BLaER1 (cell line): ENCODE data around the gene CDC20.
A peak's percentile ranks its signal among the peaks of the same experiment; 100 is the strongest.
"Not testable (repeated sequence)": the region's sequence is repeated elsewhere in the genome, so short reads cannot be mapped to it uniquely, and the experiment has no call there.

Source experiments
- H3K27ac ChIP-seq: shearing (Covaris generic); formaldehyde crosslinking; 2 replicates; pipeline ENCODE4 v1.8.1; 2022
- H3K27me3 ChIP-seq: shearing (Covaris generic); formaldehyde crosslinking; 2 replicates; pipeline ENCODE4 v1.8.1; 2022
- H3K36me3 ChIP-seq: shearing (Covaris generic); formaldehyde crosslinking; 2 replicates; pipeline ENCODE4 v1.8.1; 2022
- H3K4me1 ChIP-seq: shearing (Covaris generic); formaldehyde crosslinking; 2 replicates; pipeline ENCODE4 v1.8.1; 2022
- H3K4me2 ChIP-seq: shearing (Covaris generic); formaldehyde crosslinking; 2 replicates; pipeline ENCODE4 v1.8.1; 2022
- H3K4me3 ChIP-seq: shearing (Covaris generic); formaldehyde crosslinking; 2 replicates; pipeline ENCODE4 v1.8.1; 2022
- H3K9ac ChIP-seq: shearing (Covaris generic); formaldehyde crosslinking; 2 replicates; pipeline ENCODE4 v1.8.1; 2022
- H3K9me3 ChIP-seq: shearing (Covaris generic); formaldehyde crosslinking; 2 replicates; pipeline ENCODE4 v1.8.1; 2022
- H4K20me1 ChIP-seq: shearing (Covaris generic); formaldehyde crosslinking; 2 replicates; pipeline ENCODE4 v1.8.1; 2022
- Cebpa-rat ChIP-seq: shearing (Covaris generic); IDR thresholded peaks from 2 replicates; pipeline ENCODE4 v1.8.1; 2022

The CDC20 gene

DNA sequence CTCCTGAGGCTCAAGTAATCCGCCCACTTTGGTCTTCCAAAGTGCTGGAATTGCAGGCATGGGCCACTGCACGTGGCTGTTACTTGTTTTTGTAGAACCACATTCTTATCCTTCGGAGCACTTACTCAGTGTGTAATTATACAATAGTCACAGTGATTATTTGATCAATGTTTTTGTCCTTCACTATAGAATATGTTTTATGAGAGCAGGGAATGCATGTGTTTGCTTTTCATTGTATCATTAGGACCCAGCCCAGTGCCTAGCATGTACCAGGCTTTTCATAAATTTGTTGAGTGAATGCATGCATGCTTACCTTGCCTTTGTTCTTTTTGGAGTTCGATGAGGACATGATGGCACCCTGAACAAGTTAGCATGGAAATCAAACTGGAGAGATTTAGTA lies 36.7 kb downstream of the CDC20 start:
- H3K4me2 ChIP-seq = no peak overlapping the region
- H3K27me3 ChIP-seq = no peaks in the 10 kb centered on the region; the same call in 1 of the 2 replicates
- H3K36me3 ChIP-seq = peaks cover 37% of the 10 kb centered on the region
- no peak overlapping the region for H3K27ac ChIP-seq
- H3K9ac ChIP-seq = no peak overlapping the region
- no peaks in the 10 kb centered on the region for H3K9me3 ChIP-seq
- H4K20me1 ChIP-seq = peaks cover 19% of the 10 kb centered on the region; the same call in 1 of the 2 replicates
- no peak overlapping the region for H3K4me3 ChIP-seq
- H3K4me1 ChIP-seq = peaks cover 7% of the 10 kb centered on the region
- no peak for TF ChIP-seq Cebpa-rat

- no peaks in the 10 kb centered on the region for H3K9me3 ChIP-seq
- no peak for TF ChIP-seq Cebpa-rat
Measured at GRCh38 chr1:43396059-43396458, 37.3 kb downstream of the CDC20 start.

DNA sequence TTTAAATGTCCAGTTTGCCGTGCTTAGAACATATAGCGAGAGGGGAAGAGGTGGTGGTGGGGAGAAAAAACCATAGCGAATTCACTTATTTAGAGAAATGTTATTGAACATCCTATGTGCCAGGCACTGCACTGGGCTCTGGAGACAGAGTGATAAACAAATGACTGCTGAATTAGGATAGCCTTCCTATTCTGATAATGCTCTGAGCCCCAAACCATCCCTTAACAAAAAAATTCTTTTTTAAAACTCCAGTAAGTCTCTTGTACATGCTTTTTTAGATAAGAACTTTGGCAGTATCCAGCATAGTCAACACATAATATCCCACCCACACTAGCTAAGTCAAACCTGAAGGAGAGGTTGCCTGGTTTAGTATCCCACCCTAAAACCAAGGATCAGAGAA lies 39.4 kb downstream of the CDC20 start:
- Histone ChIP-seq H3K36me3 (peaks cover 50% of the 10 kb centered on the region), H4K20me1 (peaks cover 42% of the 10 kb centered on the region), H3K4me2 (no peak overlapping the region), H3K4me3 (no peak overlapping the region), H3K9ac (no peak overlapping the region), H3K4me1 (no peaks in the 10 kb centered on the region), H3K27me3 (no peaks in the 10 kb centered on the region; the same call in 1 of the 2 replicates), H3K9me3 (no peaks in the 10 kb centered on the region), H3K27ac (no peak overlapping the region)
- no peak for TF ChIP-seq Cebpa-rat

More at GRCh38 chr1:43396059-43396458, 37.3 kb downstream of the CDC20 start:
- H3K36me3 ChIP-seq = peaks cover 37% of the 10 kb centered on the region
- no peak overlapping the region for H3K9ac ChIP-seq
- H3K27me3 ChIP-seq = no peaks in the 10 kb centered on the region; the same call in 1 of the 2 replicates
- no peak overlapping the region for H3K4me2 ChIP-seq
- H4K20me1 ChIP-seq = peaks cover 24% of the 10 kb centered on the region; the same call in 1 of the 2 replicates
- H3K27ac ChIP-seq = no peak overlapping the region
- H3K4me3 ChIP-seq = no peak overlapping the region
- peaks cover 2% of the 10 kb centered on the region for H3K4me1 ChIP-seq

DNA sequence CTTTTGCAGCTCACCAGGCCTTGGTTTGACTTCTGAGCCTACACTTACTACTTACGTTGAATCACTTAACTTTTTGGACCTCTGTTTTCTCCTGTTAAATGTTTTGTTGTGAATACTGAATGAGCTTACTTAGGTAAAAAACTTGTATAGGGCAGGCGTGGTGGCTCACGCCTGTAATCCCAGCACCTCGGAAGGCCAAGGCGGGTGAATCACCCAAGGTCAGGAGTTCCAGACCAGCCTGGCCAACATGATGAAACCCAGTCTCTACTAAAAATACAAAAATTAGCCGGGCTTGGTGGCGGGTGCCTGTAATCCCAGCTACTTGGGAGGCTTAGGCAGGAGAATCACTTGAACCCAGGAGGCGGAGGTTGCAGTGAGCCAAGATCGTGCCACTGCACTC lies 41.7 kb downstream of the CDC20 start:
- H4K20me1 ChIP-seq = peaks cover 37% of the 10 kb centered on the region
- H3K27me3 ChIP-seq, H3K4me1 ChIP-seq, H3K27ac ChIP-seq, H3K9me3 ChIP-seq, H3K4me2 ChIP-seq, H3K9ac ChIP-seq, H3K4me3 ChIP-seq: not testable (repeated sequence)
- peaks cover 58% of the 10 kb centered on the region for H3K36me3 ChIP-seq

- Histone ChIP-seq H3K27me3 (no peaks in the 10 kb centered on the region), H3K9me3 (no peaks in the 10 kb centered on the region), H4K20me1 (peaks cover 30% of the 10 kb centered on the region), H3K4me2 (no peak overlapping the region), H3K4me1 (no peaks in the 10 kb centered on the region), H3K36me3 (peaks cover 64% of the 10 kb centered on the region), H3K9ac (no peak overlapping the region), H3K4me3 (no peak overlapping the region), H3K27ac (no peak overlapping the region)
- TF ChIP-seq Cebpa-rat = no peak
Measured at GRCh38 chr1:43402089-43402865, 43.5 kb downstream of the CDC20 start.

GRCh38 chr1:43404353-43404752 lies 45.6 kb downstream of the CDC20 start:
- Histone ChIP-seq H3K4me1 (no peaks in the 10 kb centered on the region), H3K27me3 (no peaks in the 10 kb centered on the region), H3K36me3 (peaks cover 76% of the 10 kb centered on the region), H3K4me3 (no peak overlapping the region), H3K4me2 (no peak overlapping the region), H3K9ac (no peak overlapping the region), H3K9me3 (no peaks in the 10 kb centered on the region), H3K27ac (no peak overlapping the region), H4K20me1 (peaks cover 24% of the 10 kb centered on the region)
- TF ChIP-seq Cebpa-rat = peak; percentile 58

DNA sequence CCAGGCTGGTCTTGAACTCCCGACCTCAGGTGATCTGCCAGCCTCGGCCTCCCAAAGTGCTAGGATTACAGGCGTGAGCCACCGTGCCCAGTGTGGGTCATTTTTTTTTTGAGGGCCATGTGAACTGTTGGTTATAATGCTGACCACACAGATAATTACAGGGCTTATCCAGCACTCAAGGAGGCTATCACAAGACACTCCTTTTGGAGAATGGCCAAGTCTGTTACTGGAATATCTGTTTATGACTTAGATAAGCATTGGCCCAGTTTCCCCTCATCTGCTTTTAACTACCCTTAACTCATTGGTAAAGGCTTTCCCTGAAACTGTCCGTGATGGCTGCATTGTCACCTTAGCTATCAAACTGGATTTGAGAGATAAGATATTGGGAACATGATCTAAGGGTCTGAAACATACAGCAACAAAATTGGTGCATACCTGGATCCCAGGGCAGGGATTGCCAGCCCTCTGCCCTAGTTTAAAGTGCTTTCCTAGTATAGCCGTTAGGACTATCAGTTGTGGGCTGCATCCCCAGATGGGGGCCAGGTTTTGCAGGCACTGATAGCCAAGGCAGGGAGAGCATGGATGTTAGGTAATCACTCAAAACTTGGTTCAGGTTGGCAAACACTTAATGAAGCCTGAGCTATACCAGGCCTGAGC lies 46.6 kb downstream of the CDC20 start:
- no peaks in the 10 kb centered on the region for H3K9me3 ChIP-seq
- H3K27me3 ChIP-seq = no peaks in the 10 kb centered on the region
- no peak overlapping the region for H3K4me2 ChIP-seq
- H3K27ac ChIP-seq = no peak overlapping the region
- no peak for TF ChIP-seq Cebpa-rat
- H3K4me1 ChIP-seq = no peaks in the 10 kb centered on the region
- H4K20me1 ChIP-seq = peaks cover 24% of the 10 kb centered on the region
- H3K36me3 ChIP-seq = peaks cover 84% of the 10 kb centered on the region
- no peak overlapping the region for H3K9ac ChIP-seq
- no peak overlapping the region for H3K4me3 ChIP-seq

DNA sequence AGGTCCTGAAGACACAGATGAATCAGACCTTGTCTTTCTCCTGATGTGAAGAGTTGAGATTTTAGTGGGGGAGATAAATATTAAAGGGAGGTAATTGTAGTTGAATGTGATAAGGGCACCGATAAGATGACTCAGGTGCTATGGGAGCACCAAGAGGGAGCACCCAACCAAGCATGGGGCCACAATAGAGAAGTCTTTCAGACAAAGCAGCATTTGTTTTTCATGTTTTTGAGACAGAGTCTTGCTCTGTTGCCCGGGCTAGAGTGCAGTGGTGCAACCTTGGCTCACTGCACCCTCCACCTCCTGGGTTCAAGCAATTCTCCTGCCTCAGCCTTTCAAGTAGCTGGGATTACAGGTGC lies 47.1 kb downstream of the CDC20 start:
- no peak for TF ChIP-seq Cebpa-rat
- H3K4me1 ChIP-seq = no peaks in the 10 kb centered on the region
- H4K20me1 ChIP-seq = peaks cover 20% of the 10 kb centered on the region
- no peaks in the 10 kb centered on the region for H3K27me3 ChIP-seq
- no peak overlapping the region for H3K9ac ChIP-seq
- H3K4me2 ChIP-seq = no peak overlapping the region
- no peak overlapping the region for H3K27ac ChIP-seq
- H3K9me3 ChIP-seq = no peaks in the 10 kb centered on the region
- H3K36me3 ChIP-seq = peaks cover 87% of the 10 kb centered on the region
- no peak overlapping the region for H3K4me3 ChIP-seq

GRCh38 chr1:43410571-43410970 lies 51.8 kb downstream of the CDC20 start:
- Histone ChIP-seq H3K4me2 (no peak overlapping the region), H3K36me3 (peaks cover 83% of the 10 kb centered on the region), H3K4me3 (no peak overlapping the region), H3K9me3 (no peaks in the 10 kb centered on the region), H4K20me1 (no peaks in the 10 kb centered on the region), H3K9ac (no peak overlapping the region), H3K27me3 (no peaks in the 10 kb centered on the region), H3K4me1 (no peaks in the 10 kb centered on the region), H3K27ac (no peak overlapping the region)
- TF ChIP-seq Cebpa-rat = no peak
